ENCODE measurements around the gene CLEC19A. TPM values are rescaled to one million over a fixed set of nuclear protein-coding genes. Genes with fewer than 3 reads are reported as not detected.

Gene CLEC19A
- total RNA-seq, 2 experiments from 2014 or later: not detected

- no peak overlapping the region for H3K4me2 ChIP-seq (ENCODE audit: low read length)
- BruUV-seq (replicated peaks): no TSS peak
- peaks cover 12% of the 10 kb centered on the region for H3K4me1 ChIP-seq (ENCODE audit: insufficient read depth, low read length, poor library complexity, severe bottlenecking)
- intact Hi-C loops (cut with micrococcal nuclease; ENCODE audit: unreplicated experiment): no loop called here
- H4K20me1 ChIP-seq (ENCODE audit: insufficient read depth, low read length): no peaks in the 10 kb centered on the region
- H3K79me2 ChIP-seq (ENCODE audit: insufficient read depth, low read depth, low read length): no peaks in the 10 kb centered on the region
- H3K9me3 ChIP-seq (ENCODE audit: low read length): no peaks in the 10 kb centered on the region
- POLR2A ChIA-PET: no interaction called here
- CTCF ChIA-PET (ENCODE audit: unreplicated experiment): no interaction called here
- H3K36me3 ChIP-seq (ENCODE audit: insufficient read depth, low read length): no peaks in the 10 kb centered on the region
- H3K4me3 ChIP-seq (ENCODE audit: low read depth, low read length, poor library complexity, severe bottlenecking): no peak overlapping the region
- H2AFZ ChIP-seq (ENCODE audit: low read length): no peak overlapping the region
- DNase-seq (ENCODE audit: low spot score): no peak
- TF ChIP-seq, protein P1, sequence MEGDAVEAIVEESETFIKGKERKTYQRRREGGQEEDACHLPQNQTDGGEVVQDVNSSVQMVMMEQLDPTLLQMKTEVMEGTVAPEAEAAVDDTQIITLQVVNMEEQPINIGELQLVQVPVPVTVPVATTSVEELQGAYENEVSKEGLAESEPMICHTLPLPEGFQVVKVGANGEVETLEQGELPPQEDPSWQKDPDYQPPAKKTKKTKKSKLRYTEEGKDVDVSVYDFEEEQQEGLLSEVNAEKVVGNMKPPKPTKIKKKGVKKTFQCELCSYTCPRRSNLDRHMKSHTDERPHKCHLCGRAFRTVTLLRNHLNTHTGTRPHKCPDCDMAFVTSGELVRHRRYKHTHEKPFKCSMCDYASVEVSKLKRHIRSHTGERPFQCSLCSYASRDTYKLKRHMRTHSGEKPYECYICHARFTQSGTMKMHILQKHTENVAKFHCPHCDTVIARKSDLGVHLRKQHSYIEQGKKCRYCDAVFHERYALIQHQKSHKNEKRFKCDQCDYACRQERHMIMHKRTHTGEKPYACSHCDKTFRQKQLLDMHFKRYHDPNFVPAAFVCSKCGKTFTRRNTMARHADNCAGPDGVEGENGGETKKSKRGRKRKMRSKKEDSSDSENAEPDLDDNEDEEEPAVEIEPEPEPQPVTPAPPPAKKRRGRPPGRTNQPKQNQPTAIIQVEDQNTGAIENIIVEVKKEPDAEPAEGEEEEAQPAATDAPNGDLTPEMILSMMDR (conservative IDR thresholded peaks at IDR 0.05; ENCODE audit: low read length): no peak
- no peak for TF ChIP-seq EZH2phosphoT487 (IDR thresholded peaks at IDR 0.05; ENCODE audit: borderline replicate concordance, low read depth, low read length)
- no peaks in the 10 kb centered on the region for H3K9me2 ChIP-seq (ENCODE audit: insufficient read depth, low read length)
- H3K27ac ChIP-seq (ENCODE audit: low read depth, low read length, poor library complexity, severe bottlenecking): no peak overlapping the region
These were observed 5.9 kb downstream of the CLEC19A start for GRCh38 chr16:19291475-19291874.

- ChIA-PET POLR2A (no interaction called here), CTCF (ENCODE audit: unreplicated experiment) (no interaction called here)
- H3K4me2 ChIP-seq (ENCODE audit: low read length): no peak overlapping the region
- no peaks in the 10 kb centered on the region for H4K20me1 ChIP-seq (ENCODE audit: insufficient read depth, low read length)
- TF ChIP-seq EZH2phosphoT487 (IDR thresholded peaks at IDR 0.05; ENCODE audit: borderline replicate concordance, low read depth, low read length): no peak
- TF ChIP-seq, protein P1 (conservative IDR thresholded peaks at IDR 0.05; ENCODE audit: low read length): no peak
- no peak for DNase-seq (ENCODE audit: low spot score)
- no peaks in the 10 kb centered on the region for H3K9me3 ChIP-seq (ENCODE audit: low read length)
- BruUV-seq (replicated peaks): no TSS peak
- H3K4me1 ChIP-seq (ENCODE audit: insufficient read depth, low read length, poor library complexity, severe bottlenecking): peaks cover 12% of the 10 kb centered on the region
- no peaks in the 10 kb centered on the region for H3K79me2 ChIP-seq (ENCODE audit: insufficient read depth, low read depth, low read length)
- no peak overlapping the region for H3K4me3 ChIP-seq (ENCODE audit: low read depth, low read length, poor library complexity, severe bottlenecking)
- intact Hi-C loops (cut with micrococcal nuclease; ENCODE audit: unreplicated experiment): no loop called here
- no peaks in the 10 kb centered on the region for H3K36me3 ChIP-seq (ENCODE audit: insufficient read depth, low read length)
- no peaks in the 10 kb centered on the region for H3K9me2 ChIP-seq (ENCODE audit: insufficient read depth, low read length)
- no peak overlapping the region for H3K27ac ChIP-seq (ENCODE audit: low read depth, low read length, poor library complexity, severe bottlenecking)
- H2AFZ ChIP-seq (ENCODE audit: low read length): no peak overlapping the region
These were observed 6.7 kb downstream of the CLEC19A start for GRCh38 chr16:19292186-19292585.

DNA sequence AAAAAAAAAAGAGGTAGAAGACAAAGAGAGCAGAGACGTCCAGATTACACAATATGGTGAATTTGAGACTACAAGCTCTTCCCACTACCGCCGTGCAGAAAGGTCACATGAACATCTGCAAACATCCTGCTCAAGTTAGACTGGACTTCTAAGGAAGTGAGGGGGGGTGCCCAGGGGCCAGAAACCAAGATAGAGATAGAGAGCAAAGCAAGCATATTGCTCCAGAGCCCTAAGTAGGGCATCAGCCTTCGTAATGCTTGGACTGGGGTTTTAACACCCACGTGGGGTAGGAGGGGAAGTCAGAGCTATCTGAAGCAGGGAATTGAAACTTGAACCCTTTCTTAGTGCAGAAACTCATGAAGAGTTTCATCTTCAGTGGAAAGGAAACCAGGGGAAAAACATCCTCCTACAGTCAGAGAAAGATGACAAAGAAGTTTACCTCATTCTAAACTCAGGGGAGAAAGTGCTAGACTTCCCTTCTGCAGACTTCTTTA, 8.7 kb downstream of the CLEC19A start:
- BruUV-seq (replicated peaks): no TSS peak
- no peaks in the 10 kb centered on the region for H3K9me3 ChIP-seq (ENCODE audit: low read length)
- no peaks in the 10 kb centered on the region for H4K20me1 ChIP-seq (ENCODE audit: insufficient read depth, low read length)
- no peak overlapping the region for H3K27ac ChIP-seq (ENCODE audit: low read depth, low read length, poor library complexity, severe bottlenecking)
- 0 out of 2 replicates have a peak overlapping the region, but pooled peaks have one; percentile 10 for H3K4me2 ChIP-seq (ENCODE audit: low read length)
- H3K4me3 ChIP-seq (ENCODE audit: low read depth, low read length, poor library complexity, severe bottlenecking): no peak overlapping the region
- H2AFZ ChIP-seq (ENCODE audit: low read length): no peak overlapping the region; the same call in 1 of the 2 replicates
- H3K9me2 ChIP-seq (ENCODE audit: insufficient read depth, low read length): no peaks in the 10 kb centered on the region
- H3K4me1 ChIP-seq (ENCODE audit: insufficient read depth, low read length, poor library complexity, severe bottlenecking): peaks cover 12% of the 10 kb centered on the region
- ChIA-PET POLR2A (no interaction called here), CTCF (ENCODE audit: unreplicated experiment) (no interaction called here)
- no peaks in the 10 kb centered on the region for H3K36me3 ChIP-seq (ENCODE audit: insufficient read depth, low read length)
- peak; percentile 45 for DNase-seq (ENCODE audit: low spot score)
- TF ChIP-seq, protein P1 (conservative IDR thresholded peaks at IDR 0.05; ENCODE audit: low read length): no peak
- TF ChIP-seq EZH2phosphoT487 (IDR thresholded peaks at IDR 0.05; ENCODE audit: borderline replicate concordance, low read depth, low read length): no peak
- H3K79me2 ChIP-seq (ENCODE audit: insufficient read depth, low read depth, low read length): no peaks in the 10 kb centered on the region
- intact Hi-C loops (cut with micrococcal nuclease; ENCODE audit: unreplicated experiment): no loop called here

Measured in OCI-LY7 (cell line).